ENCODE measurements around the gene SNPH.
A peak's percentile ranks its signal among the peaks of the same experiment; 100 is the strongest.
"Not testable (repeated sequence)": the region's sequence is repeated elsewhere in the genome, so short reads cannot be mapped to it uniquely, and the experiment has no call there.

SNPH gene

DNA sequence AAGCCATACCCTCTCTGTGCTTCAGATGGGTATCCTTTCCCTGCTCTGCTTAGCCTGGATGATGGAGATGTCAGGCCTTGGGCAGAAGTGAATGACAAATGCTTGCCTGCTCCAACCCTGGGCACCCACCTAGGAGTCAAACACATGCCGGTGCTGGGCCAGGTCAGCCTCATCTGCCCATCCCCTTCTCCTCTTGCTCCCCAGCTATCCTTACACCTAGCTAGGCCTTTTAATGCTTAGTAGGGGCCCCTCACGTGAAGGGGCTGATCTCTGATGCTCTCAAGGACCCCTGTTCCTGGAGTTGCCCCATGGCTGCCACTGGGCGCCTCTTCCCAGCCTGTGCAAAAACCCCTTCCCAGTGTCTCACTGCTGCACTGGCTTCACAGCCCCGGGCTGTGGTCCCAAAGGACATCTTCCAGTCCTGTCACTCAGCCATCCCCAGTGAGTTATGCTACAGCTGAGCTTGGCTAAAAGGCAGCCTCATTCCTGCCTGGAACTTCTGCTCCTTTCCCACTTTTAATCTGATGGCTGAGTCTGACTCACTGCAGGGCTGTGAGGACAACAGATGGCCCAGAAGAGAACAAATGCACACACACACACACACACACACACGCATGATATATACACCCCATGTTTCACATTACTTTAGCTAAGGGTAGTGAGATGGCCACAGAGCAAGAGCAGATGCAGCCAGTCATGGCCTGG is 75.6 kb downstream of the SNPH start:
- DNase-seq: no peak

DNA sequence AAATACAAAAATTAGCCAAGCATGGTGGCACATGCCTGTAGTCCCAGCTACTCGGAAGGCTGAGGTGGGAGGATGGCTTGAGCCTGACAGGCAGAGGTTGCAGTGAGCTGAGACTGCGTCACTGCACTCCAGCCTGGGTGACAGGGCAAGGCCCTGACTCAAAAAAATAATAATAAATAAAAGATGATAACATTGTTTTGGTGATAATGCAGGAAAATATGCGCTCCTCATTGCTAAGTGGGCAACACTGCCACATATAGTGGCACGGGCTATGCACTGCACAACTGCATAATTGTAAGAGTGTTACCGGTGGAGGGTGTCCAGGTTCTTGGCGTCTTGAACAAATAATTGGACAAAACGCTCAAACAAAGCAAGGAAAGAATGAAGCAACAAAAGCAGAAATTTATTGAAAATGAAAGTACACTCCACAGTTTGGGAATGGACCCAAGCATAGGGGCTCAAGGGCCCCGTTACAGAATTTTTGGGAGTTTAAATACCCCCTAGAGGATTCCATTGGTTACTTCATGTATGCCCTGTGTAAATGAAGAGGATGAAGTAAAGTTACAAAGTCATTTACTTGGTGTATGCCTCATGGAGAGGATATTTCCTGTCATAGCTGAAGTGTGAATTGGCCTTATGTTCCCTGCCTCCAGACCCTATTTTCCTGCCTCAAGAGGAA is 77.5 kb downstream of the SNPH start:
- not testable (repeated sequence) for DNase-seq

DNA sequence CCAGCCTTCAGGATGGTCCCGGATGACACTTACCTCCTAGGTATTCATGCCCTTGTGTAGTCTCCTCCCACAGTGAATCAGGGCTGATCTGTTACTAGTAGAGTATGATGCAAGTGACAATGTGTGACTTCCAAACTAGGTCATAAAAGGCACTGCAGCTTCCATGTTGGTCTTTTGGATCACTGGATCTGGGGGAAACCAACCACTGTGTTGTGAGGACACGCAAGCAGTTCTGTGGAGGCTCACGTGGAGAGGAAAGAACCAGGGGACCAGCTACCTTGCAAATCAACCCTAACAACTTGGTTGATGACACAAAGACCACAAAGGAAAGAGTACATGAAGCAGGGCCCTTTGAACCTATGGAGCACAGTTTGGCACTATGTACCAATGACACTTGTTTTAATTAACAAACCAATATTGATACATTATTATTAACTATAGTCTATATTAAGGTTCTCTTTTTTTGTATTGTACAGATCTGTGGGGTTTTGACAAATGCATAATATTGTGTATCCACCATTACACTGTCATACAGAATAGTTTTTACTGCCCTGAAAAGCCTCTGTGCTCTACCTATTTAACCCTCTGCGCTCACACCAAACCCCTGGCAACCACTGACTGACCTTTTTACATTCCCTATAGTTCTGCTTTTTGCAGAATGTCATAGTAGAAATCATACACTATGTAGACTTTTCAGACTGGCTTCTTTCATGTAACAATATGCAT is 79.1 kb downstream of the SNPH start:
- DNase-seq: peak; percentile 24

DNA sequence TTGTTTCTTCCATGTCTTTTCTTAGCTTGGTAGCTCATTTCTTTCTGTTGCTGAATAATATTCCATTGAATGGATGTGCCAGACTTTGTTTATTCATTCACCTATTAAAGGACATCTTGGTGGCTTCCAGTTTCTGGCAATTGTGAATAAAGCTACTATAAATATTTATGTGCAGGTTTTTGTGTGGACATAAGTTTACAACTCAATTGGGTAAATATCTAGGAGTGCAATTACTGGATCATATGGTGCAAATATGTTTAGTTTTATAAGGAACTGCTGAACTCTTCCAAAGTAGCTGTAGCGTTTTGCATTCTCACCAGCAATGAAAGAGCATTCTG is 79.6 kb downstream of the SNPH start:
- no peak for DNase-seq

DNA sequence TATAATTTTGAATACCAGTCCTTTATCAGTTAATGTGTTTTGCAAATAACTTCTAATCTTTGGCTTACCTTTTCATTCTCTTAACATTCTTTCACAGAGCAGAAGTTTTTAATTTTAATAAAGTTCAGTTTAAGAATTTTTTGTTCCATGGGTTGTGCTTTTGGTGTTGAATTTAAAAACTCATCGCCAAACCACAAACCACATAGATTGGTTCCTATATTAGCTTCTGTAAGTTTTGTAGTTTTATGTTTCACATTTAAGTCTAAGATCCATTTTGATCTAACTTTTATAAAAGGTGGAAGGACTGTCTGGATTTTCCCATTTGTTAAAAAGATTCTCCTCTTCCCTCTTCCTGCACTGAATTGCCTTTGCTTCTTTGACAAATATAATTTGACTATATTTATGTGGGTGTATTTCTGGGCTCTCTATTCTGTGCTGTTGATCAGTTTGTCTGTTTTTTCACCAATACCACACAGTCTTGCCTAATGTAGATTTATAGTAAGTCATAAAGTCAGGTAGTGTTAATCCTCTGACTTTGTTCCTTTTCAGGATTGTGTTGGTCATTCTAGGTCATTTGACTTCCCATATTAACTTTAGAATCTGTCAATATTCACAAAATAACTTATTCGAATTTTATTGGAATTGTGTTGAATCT is 80.3 kb downstream of the SNPH start:
- no peak for DNase-seq

DNA sequence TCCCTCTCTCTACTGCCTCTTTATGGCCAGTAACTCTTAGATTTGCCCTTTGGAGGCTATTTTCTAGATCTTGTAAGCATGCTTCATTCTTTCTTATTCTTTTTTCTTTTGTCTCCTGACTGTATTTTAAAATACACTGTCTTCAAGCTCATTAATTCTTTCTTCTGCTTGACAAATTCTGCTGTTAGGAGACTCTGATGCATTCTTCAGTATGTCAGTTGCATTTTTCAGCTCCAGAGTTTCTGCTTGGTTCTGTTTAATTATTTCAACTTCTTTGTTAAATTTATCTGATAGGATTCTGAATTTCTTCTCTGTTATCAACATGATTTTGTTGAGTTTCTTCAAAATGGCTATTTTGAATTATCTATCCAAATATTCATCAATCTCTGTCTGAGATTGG is 87.9 kb downstream of the SNPH start:
- no peak for DNase-seq

DNA sequence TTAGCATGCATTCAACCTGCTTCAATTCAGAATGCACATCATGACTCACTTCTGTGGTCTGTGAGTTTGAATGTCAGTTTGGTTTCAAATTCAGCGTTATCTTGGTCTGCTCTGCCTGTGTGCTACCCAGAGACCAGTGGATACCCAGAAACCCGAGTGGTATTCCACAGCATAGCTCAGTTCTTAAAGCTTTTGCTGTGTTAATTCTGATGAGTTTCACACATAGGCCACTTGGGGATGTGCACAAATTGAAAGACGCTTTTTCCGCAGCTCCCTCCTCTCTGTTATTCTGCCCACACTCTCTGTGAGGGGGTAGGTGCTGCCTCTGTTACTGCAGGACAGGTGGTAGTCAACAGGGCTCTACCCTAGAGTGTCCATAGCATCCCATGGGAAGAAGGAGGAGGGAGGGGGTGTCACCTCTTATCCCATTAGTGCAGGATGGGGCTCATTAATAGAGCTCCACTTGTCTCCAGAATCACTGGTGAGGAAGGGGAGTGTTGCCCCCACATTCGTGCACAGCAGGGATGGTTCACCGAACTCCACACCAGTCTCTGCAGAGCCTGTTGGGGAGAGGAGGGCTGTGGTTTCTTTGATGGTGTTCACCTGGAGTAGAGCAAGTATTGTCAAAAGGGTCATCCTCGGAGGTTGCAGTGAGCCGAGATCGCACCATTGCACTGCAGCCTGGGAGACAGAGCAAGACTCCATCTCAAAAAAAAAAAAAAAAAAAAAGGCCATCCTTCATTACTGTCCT is 92.0 kb downstream of the SNPH start:
- DNase-seq: peak; percentile 55

All from stimulated activated CD8-positive, alpha-beta memory T cell treated with anti-CD3 and anti-CD28 coated beads, Interleukin-4, amount 100 ng/mL, for 48 hours (primary cell).